ENCODE data around the gene EFEMP2. TPM values are rescaled to one million over a fixed set of nuclear protein-coding genes. Genes with fewer than 3 reads are reported as not detected.

The EFEMP2 gene
- total RNA-seq, 2 experiments from 2014 or later = 17.1 to 18.0 TPM

- ATAC-seq (no peak), DNase-seq (no peak)
- Mint-ChIP-seq H3K4me3 (no peak overlapping the region), H3K27me3 (no peaks in the 10 kb centered on the region), H3K4me1 (ENCODE audit: low read depth) (peaks cover 32% of the 10 kb centered on the region), H3K9me3 (peaks cover 3% of the 10 kb centered on the region), H3K36me3 (ENCODE audit: low read depth) (peaks cover 61% of the 10 kb centered on the region), H3K27ac (no peak overlapping the region)
- ChIA-PET CTCF (interaction anchor here (0.9 to 5.1 kb wide), 9 partner anchors 15 to 192 kb away, joined by 3 to 47 read pairs (median 4); partner anchors contain the start of genes AP5B1, CCDC85B, FIBP and SNX32), POLR2A (interaction anchor here (0.7 to 29.8 kb wide), 13 partner anchors 9 to 460 kb away, joined by 3 to 560 read pairs (median 5); partner anchors contain the start of genes AP5B1, CCDC85B, CTSW and EFEMP2)
- intact Hi-C loops (cut with micrococcal nuclease) = no loop called here
- TF ChIP-seq CTCF (IDR thresholded peaks at IDR 0.05) = no peak
Measured at GRCh38 chr11:65852508-65853245, 19.9 kb downstream of the EFEMP2 start.

GRCh38 chr11:65851811-65852507 lies 20.6 kb downstream of the EFEMP2 start:
- ChIA-PET POLR2A (interaction anchor here (0.7 to 29.8 kb wide), 11 partner anchors 8 to 460 kb away, joined by 3 to 560 read pairs (median 5); partner anchors contain the start of genes AP5B1, CCDC85B, CTSW and EFEMP2), CTCF (interaction anchor here (0.7 to 5.1 kb wide), 14 partner anchors 12 to 193 kb away, joined by 3 to 47 read pairs (median 4); partner anchors contain the start of genes AP5B1, CCDC85B, FIBP and SNX32)
- no peak for DNase-seq
- intact Hi-C loops (cut with micrococcal nuclease) = no loop called here
- peak overlapping the region; percentile 57 for H3K27ac Mint-ChIP-seq
- H3K4me3 Mint-ChIP-seq = no peak overlapping the region
- no peak for ATAC-seq
- peaks cover 32% of the 10 kb centered on the region for H3K4me1 Mint-ChIP-seq (ENCODE audit: low read depth)
- H3K36me3 Mint-ChIP-seq (ENCODE audit: low read depth) = peaks cover 59% of the 10 kb centered on the region
- no peak for TF ChIP-seq CTCF (IDR thresholded peaks at IDR 0.05)
- peaks cover 3% of the 10 kb centered on the region for H3K9me3 Mint-ChIP-seq
- H3K27me3 Mint-ChIP-seq = no peaks in the 10 kb centered on the region

GRCh38 chr11:65851083-65851579 lies 21.5 kb downstream of the EFEMP2 start:
- DNase-seq (peak; percentile 44), ATAC-seq (peak; percentile 57)
- POLR2A ChIA-PET = interaction anchor here (0.8 to 29.8 kb wide), 10 partner anchors 8 to 146 kb away, joined by 3 to 560 read pairs (median 7); partner anchors contain the start of genes AP5B1, CCDC85B, CTSW and EFEMP2
- intact Hi-C loops (cut with micrococcal nuclease) = no loop called here
- H3K4me1 Mint-ChIP-seq (ENCODE audit: low read depth) = peaks cover 24% of the 10 kb centered on the region
- CTCF ChIA-PET = interaction anchor here (0.7 to 5.1 kb wide), 12 partner anchors 8 to 87 kb away, joined by 3 to 47 read pairs (median 4); partner anchors contain the start of genes AP5B1, CCDC85B, FIBP and SNX32
- H3K27me3 Mint-ChIP-seq = no peaks in the 10 kb centered on the region
- no peak overlapping the region for H3K4me3 Mint-ChIP-seq
- H3K9me3 Mint-ChIP-seq = peaks cover 3% of the 10 kb centered on the region
- H3K27ac Mint-ChIP-seq = no peak overlapping the region
- peak; percentile 72 for TF ChIP-seq CTCF (IDR thresholded peaks at IDR 0.05)
- H3K36me3 Mint-ChIP-seq (ENCODE audit: low read depth) = peaks cover 51% of the 10 kb centered on the region

- Mint-ChIP-seq H3K9me3 (peaks cover 3% of the 10 kb centered on the region), H3K4me3 (no peak overlapping the region), H3K27me3 (no peaks in the 10 kb centered on the region), H3K27ac (no peak overlapping the region), H3K4me1 (ENCODE audit: low read depth) (peaks cover 18% of the 10 kb centered on the region), H3K36me3 (ENCODE audit: low read depth) (peaks cover 44% of the 10 kb centered on the region)
- ChIA-PET CTCF (interaction anchor here (0.6 to 5.1 kb wide), 11 partner anchors 7 to 81 kb away, joined by 3 to 47 read pairs (median 4); partner anchors contain the start of genes CCDC85B, FIBP and SNX32), POLR2A (interaction anchor here (0.6 to 29.8 kb wide), 12 partner anchors 9 to 159 kb away, joined by 3 to 560 read pairs (median 5); partner anchors contain the start of genes AP5B1, CCDC85B, CTSW and EFEMP2)
- DNase-seq (no peak), ATAC-seq (no peak)
- intact Hi-C loops (cut with micrococcal nuclease) = no loop called here
- no peak for TF ChIP-seq CTCF (IDR thresholded peaks at IDR 0.05)
Measured at GRCh38 chr11:65850217-65851082, 22.1 kb downstream of the EFEMP2 start.

All from activated CD8-positive, alpha-beta T cell treated with anti-CD3 and anti-CD28 coated beads for 36 hours (primary cell).